HEK293T (cell line): Measurements from ENCODE around the gene CAMK2D.

ENCODE experiments used
- BHLHE40 ChIP-seq: fragments of 450-650 bp; IDR thresholded peaks from 2 replicates; pipeline ENCODE4 v1.6.1; 2016; ENCODE audit warnings: mild to moderate bottlenecking, moderate library complexity, borderline replicate concordance
- FOXM1 ChIP-seq: fragments of 450-650 bp; IDR thresholded peaks from 2 replicates; pipeline ENCODE4 v1.6.1; 2017; ENCODE audit warnings: mild to moderate bottlenecking, borderline replicate concordance
- HDGF ChIP-seq: fragments of 450-650 bp; IDR thresholded peaks from 2 replicates; pipeline ENCODE4 v1.6.1; 2017; ENCODE audit warnings: antibody characterized with exemption, borderline replicate concordance
- SP1 ChIP-seq: fragments of 450-650 bp; IDR thresholded peaks from 2 replicates; pipeline ENCODE4 v1.6.1; 2017
- TARDBP ChIP-seq: fragments of 450-650 bp; IDR thresholded peaks from 2 replicates; pipeline ENCODE4 v1.6.1; 2016
- TF ChIP-seq, protein P1 (sequence below): fragments of 450-650 bp; IDR thresholded peaks from 2 replicates; pipeline ENCODE4 v1.6.1; 2016

DNA sequence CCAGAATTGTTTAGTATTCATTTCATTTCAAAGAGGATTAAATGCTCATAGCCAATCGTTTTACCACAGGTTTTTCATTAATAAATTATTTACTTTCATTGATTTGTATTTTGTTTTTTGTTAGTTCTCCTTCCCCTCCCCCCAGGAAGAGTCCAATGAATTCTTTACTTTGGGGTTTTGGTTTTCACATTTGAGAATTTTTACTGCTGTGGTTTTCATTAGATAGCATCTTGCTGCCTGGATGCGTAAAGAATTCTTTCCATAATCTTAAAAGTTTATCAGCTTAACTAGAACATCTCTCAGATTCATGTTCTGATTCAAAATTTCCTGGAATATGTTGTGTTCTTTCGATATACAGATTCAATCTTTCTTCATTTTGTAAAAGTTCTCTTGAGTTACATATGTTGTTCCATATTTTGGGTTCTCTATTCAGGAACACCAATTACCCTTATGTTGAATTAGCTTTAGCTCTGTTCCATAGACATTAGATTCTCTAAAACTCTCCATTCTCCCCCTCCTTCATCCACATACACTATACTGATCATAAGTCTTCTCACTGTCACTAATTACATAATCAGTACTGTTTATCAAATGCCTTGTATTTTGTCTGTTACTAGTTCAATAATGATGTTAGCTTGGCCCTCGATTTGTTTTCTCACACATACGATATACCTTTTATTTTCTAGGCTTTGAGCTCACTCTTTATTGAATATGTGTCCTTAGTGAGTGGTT is 184.4 kb downstream of the CAMK2D start:
- TF ChIP-seq, protein P1, sequence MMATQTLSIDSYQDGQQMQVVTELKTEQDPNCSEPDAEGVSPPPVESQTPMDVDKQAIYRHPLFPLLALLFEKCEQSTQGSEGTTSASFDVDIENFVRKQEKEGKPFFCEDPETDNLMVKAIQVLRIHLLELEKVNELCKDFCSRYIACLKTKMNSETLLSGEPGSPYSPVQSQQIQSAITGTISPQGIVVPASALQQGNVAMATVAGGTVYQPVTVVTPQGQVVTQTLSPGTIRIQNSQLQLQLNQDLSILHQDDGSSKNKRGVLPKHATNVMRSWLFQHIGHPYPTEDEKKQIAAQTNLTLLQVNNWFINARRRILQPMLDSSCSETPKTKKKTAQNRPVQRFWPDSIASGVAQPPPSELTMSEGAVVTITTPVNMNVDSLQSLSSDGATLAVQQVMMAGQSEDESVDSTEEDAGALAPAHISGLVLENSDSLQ = no peak
- TF ChIP-seq BHLHE40 (no peak), TARDBP (no peak), SP1 (no peak), FOXM1 (no peak), HDGF (no peak)
